ENCODE data around the gene LNP1. TPM values are rescaled to one million over a fixed set of nuclear protein-coding genes. Genes with fewer than 3 reads are reported as not detected.

LNP1 gene
- total and polyA plus RNA-seq, 2 donors from 2014 or later: 1.7 to 4.4 TPM

- no peak for FAIRE-seq
- Histone ChIP-seq H3K9me3 (ENCODE audit: control insufficient read depth in 2 of 3, insufficient read depth in 1 of 3, low read length in 3 of 3) (no peaks in the 10 kb centered on the region), H3K4me1 (ENCODE audit: control insufficient read depth in 2 of 3, insufficient read depth in 2 of 3, low read depth in 1 of 3, low read length in 3 of 3) (peaks cover 0 to 19% (median 6%) of the 10 kb centered on the region in 3 donors), H3K36me3 (ENCODE audit: control insufficient read depth in 2 of 3, insufficient read depth in 3 of 3, low read length in 3 of 3) (peaks cover 0 to 32% (median 0%) of the 10 kb centered on the region in 3 donors), H3K27ac (ENCODE audit: low read depth in 2 of 2, low read length in 2 of 2) (no peak overlapping the region), H3K9ac (ENCODE audit: low read length in 3 of 3) (no peak overlapping the region), H3K4me3 (ENCODE audit: low read length in 3 of 3) (no peak overlapping the region), H3K27me3 (ENCODE audit: control insufficient read depth, insufficient read depth, low read length) (no peaks in the 10 kb centered on the region)
- no peak for TF ChIP-seq CTCF (IDR thresholded peaks at IDR 0.05; ENCODE audit: borderline replicate concordance, extremely low read depth, insufficient read depth)
- intact Hi-C loops (cut with DNase I): no loop called here
- no peak for DNase-seq
Observed at GRCh38 chr3:100354850-100355249, 46.5 kb upstream of the LNP1 start.

GRCh38 chr3:100358413-100358812 is 42.9 kb upstream of the LNP1 start:
- intact Hi-C loops (cut with DNase I): no loop called here
- DNase-seq: peak in 1 of 5 donors; percentile 31
- FAIRE-seq: peak; percentile 72
- Histone ChIP-seq H3K27me3 (ENCODE audit: control insufficient read depth, insufficient read depth, low read length) (no peaks in the 10 kb centered on the region), H3K9me3 (ENCODE audit: control insufficient read depth in 2 of 3, insufficient read depth in 1 of 3, low read length in 3 of 3) (no peaks in the 10 kb centered on the region), H3K9ac (ENCODE audit: low read length in 3 of 3) (no peak overlapping the region), H3K36me3 (ENCODE audit: control insufficient read depth in 2 of 3, insufficient read depth in 3 of 3, low read length in 3 of 3) (peaks cover 2 to 25% (median 3%) of the 10 kb centered on the region in 3 donors), H3K4me1 (ENCODE audit: control insufficient read depth in 2 of 3, insufficient read depth in 2 of 3, low read depth in 1 of 3, low read length in 3 of 3) (peaks cover 0 to 15% (median 4%) of the 10 kb centered on the region in 3 donors), H3K27ac (ENCODE audit: low read depth in 2 of 2, low read length in 2 of 2) (peak overlapping the region; percentile 54 to 56), H3K4me3 (ENCODE audit: low read length in 3 of 3) (no peak overlapping the region)
- TF ChIP-seq CTCF (IDR thresholded peaks at IDR 0.05; ENCODE audit: borderline replicate concordance, extremely low read depth, insufficient read depth): no peak

GRCh38 chr3:100359035-100359434 is 42.3 kb upstream of the LNP1 start:
- Histone ChIP-seq H3K4me1 (ENCODE audit: control insufficient read depth in 2 of 3, insufficient read depth in 2 of 3, low read depth in 1 of 3, low read length in 3 of 3) (peaks cover 0 to 13% (median 1%) of the 10 kb centered on the region in 3 donors), H3K27ac (ENCODE audit: low read depth in 2 of 2, low read length in 2 of 2) (peak overlapping the region; percentile 56 to 60), H3K9me3 (ENCODE audit: control insufficient read depth in 2 of 3, insufficient read depth in 1 of 3, low read length in 3 of 3) (no peaks in the 10 kb centered on the region), H3K9ac (ENCODE audit: low read length in 3 of 3) (no peak overlapping the region), H3K36me3 (ENCODE audit: control insufficient read depth in 2 of 3, insufficient read depth in 3 of 3, low read length in 3 of 3) (peaks cover 2 to 25% (median 3%) of the 10 kb centered on the region in 3 donors), H3K27me3 (ENCODE audit: control insufficient read depth, insufficient read depth, low read length) (no peaks in the 10 kb centered on the region), H3K4me3 (ENCODE audit: low read length in 3 of 3) (no peak overlapping the region)
- DNase-seq: no peak
- intact Hi-C loops (cut with DNase I): no loop called here
- no peak for FAIRE-seq
- TF ChIP-seq CTCF (IDR thresholded peaks at IDR 0.05; ENCODE audit: borderline replicate concordance, extremely low read depth, insufficient read depth): no peak

All from kidney (tissue), 14 donors.